HG02884 (cell line): Measurements from ENCODE around the gene SUSD2.
"Not testable (repeated sequence)": the region's sequence is repeated elsewhere in the genome, so short reads cannot be mapped to it uniquely, and the experiment has no call there.

Experiments
- ATAC-seq: cut with Tn5 transposase; IDR thresholded peaks from one replicate; pipeline ENCODE4 v1.9.1; 2021; ENCODE audit warnings: mild to moderate bottlenecking, moderate library complexity; ENCODE audit not compliant: unreplicated experiment

SUSD2 gene

GRCh38 chr22:24170632-24171031 lies 10.7 kb upstream of the SUSD2 start:
- no peak for ATAC-seq

GRCh38 chr22:24171822-24172221 lies 9.5 kb upstream of the SUSD2 start:
- no peak for ATAC-seq

- ATAC-seq = no peak
These were observed 6.0 kb upstream of the SUSD2 start for GRCh38 chr22:24175160-24175808.

GRCh38 chr22:24176040-24176439 lies 5.2 kb upstream of the SUSD2 start:
- no peak for ATAC-seq

- no peak for ATAC-seq
These were observed 4.7 kb upstream of the SUSD2 start for GRCh38 chr22:24176630-24177029.

- ATAC-seq = no peak
These were observed 4.2 kb upstream of the SUSD2 start for GRCh38 chr22:24177045-24177444.

GRCh38 chr22:24177456-24177855 lies 3.8 kb upstream of the SUSD2 start:
- ATAC-seq = no peak

- no peak for ATAC-seq
These were observed 3.3 kb upstream of the SUSD2 start for GRCh38 chr22:24178021-24178431.

GRCh38 chr22:24178502-24179440 lies 2.5 kb upstream of the SUSD2 start:
- ATAC-seq = no peak

- no peak for ATAC-seq
These were observed 1.6 kb upstream of the SUSD2 start for GRCh38 chr22:24179478-24180210.

- ATAC-seq = no peak
These were observed 785 bp upstream of the SUSD2 start for GRCh38 chr22:24180316-24181087.

- no peak for ATAC-seq
These were observed 961 bp downstream of the SUSD2 start for GRCh38 chr22:24181996-24182899.

GRCh38 chr22:24182900-24183246 lies 1.6 kb downstream of the SUSD2 start:
- not testable (repeated sequence) for ATAC-seq

- no peak for ATAC-seq
These were observed 2.2 kb downstream of the SUSD2 start for GRCh38 chr22:24183321-24184031.

- no peak for ATAC-seq
These were observed 2.9 kb downstream of the SUSD2 start for GRCh38 chr22:24184057-24184798.

GRCh38 chr22:24185001-24185500 lies 3.8 kb downstream of the SUSD2 start:
- no peak for ATAC-seq

GRCh38 chr22:24185501-24186351 lies 4.4 kb downstream of the SUSD2 start:
- no peak for ATAC-seq
